Vagina (tissue), 2 donors: Measurements from ENCODE around the gene UHRF1. TPM values are rescaled to one million over a fixed set of nuclear protein-coding genes. Genes with fewer than 3 reads are reported as not detected.

Source experiments
- DNase-seq, 2 donors: peaks; one replicate each; pipeline ENCODE4 v3.0.0-alpha.2; 2017; ENCODE audit errors: extremely low spot score in 2 of 2
- H3K27ac ChIP-seq: fragments of 200-600 bp; sonication (generic); one replicate; pipeline ENCODE4 v1.5.1; 2019
- H3K27me3 ChIP-seq: fragments of 200-600 bp; sonication (generic); one replicate; pipeline ENCODE4 v1.5.1; 2019
- H3K36me3 ChIP-seq, 2 donors: fragments of 200-600 bp; sonication (generic); one replicate each; pipeline ENCODE4 v1.5.1; 2017 to 2019
- H3K4me1 ChIP-seq: fragments of 200-600 bp; sonication (generic); one replicate; pipeline ENCODE4 v1.5.1; 2019
- H3K4me3 ChIP-seq, 2 donors: fragments of 200-600 bp; sonication (generic); 1 replicate in 1 of 2; 2 replicates in 1 of 2; pipeline ENCODE4 v1.5.1; 2016 to 2019
- H3K9me3 ChIP-seq: fragments of 200-600 bp; sonication (generic); one replicate; pipeline ENCODE4 v1.5.1; 2019
- POLR2A ChIP-seq, 2 donors: fragments of 450-650 bp; IDR thresholded peaks; one replicate each; pipeline ENCODE4 v1.6.1; 2017; ENCODE audit warnings: antibody characterized with exemption in 2 of 2, mild to moderate bottlenecking in 2 of 2, moderate library complexity in 2 of 2
- POLR2AphosphoS5 ChIP-seq, 2 donors: sonication (generic); formaldehyde crosslinking; IDR thresholded peaks; one replicate each; pipeline ENCODE4 v1.9.0; 2017; ENCODE audit warnings: antibody characterized with exemption in 2 of 2, mild to moderate bottlenecking in 2 of 2, low read depth in 1 of 2; ENCODE audit not compliant: insufficient read depth in 1 of 2
- intact Hi-C: fragments of 100-400 bp; cut with DNase I; formaldehyde crosslinking; loops from one replicate; pipeline ENCODE4 v1.15.1; 2023
- total RNA-seq: library from RNA; depleted of rRNA; stranded (reverse); fragments of >200 nt; gene quantifications from one replicate; pipeline ENCODE4 v1.2.3, GENCODE V29; 2016
- TF ChIP-seq, protein P1 (sequence below), 3 experiments: fragments of 450-650 bp in 2 of 3; fragments of 200-600 bp in 1 of 3; sonication (generic) in 1 of 3; IDR thresholded peaks; one replicate each; pipeline ENCODE4 v1.5.1; 2017 to 2019; ENCODE audit warnings: antibody characterized with exemption in 3 of 3, mild to moderate bottlenecking in 2 of 3, moderate library complexity in 2 of 3

Gene UHRF1
- total RNA-seq, 1 donor from 2014 or later: 2.0 TPM

DNA sequence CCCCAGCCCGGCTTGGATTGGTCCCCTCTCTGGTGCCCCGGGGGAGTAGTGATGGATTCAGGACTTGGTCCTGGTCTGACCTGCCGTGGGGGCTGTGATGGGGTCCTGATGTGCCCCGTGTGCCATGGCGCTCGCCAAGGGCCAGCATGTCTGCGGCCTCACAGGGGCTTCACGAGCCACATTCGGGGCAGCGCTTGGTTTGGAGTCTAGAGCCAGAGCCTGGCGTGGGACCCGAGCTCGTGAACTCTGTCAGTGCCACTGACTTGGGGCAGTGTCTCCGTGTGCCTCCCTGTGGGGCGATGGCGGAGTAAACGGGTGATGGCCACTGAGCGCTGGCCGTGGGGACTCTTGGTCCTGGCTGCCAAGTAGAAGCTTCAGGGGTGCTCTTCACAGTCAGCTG lies 76.8 kb downstream of the UHRF1 start:
- Histone ChIP-seq H3K27ac (peak overlapping the region; percentile 69), H3K36me3 (no peaks in the 10 kb centered on the region), H3K4me1 (peaks cover 89% of the 10 kb centered on the region), H3K4me3 (no peak overlapping the region), H3K27me3 (no peaks in the 10 kb centered on the region), H3K9me3 (no peaks in the 10 kb centered on the region)
- intact Hi-C loops: no loop called here
- TF ChIP-seq POLR2AphosphoS5 (IDR thresholded peaks at IDR 0.05; ENCODE audit: insufficient read depth in 1 of 2, low read depth in 1 of 2) (no peak), POLR2A (IDR thresholded peaks at IDR 0.05) (no peak)
- TF ChIP-seq, protein P1, sequence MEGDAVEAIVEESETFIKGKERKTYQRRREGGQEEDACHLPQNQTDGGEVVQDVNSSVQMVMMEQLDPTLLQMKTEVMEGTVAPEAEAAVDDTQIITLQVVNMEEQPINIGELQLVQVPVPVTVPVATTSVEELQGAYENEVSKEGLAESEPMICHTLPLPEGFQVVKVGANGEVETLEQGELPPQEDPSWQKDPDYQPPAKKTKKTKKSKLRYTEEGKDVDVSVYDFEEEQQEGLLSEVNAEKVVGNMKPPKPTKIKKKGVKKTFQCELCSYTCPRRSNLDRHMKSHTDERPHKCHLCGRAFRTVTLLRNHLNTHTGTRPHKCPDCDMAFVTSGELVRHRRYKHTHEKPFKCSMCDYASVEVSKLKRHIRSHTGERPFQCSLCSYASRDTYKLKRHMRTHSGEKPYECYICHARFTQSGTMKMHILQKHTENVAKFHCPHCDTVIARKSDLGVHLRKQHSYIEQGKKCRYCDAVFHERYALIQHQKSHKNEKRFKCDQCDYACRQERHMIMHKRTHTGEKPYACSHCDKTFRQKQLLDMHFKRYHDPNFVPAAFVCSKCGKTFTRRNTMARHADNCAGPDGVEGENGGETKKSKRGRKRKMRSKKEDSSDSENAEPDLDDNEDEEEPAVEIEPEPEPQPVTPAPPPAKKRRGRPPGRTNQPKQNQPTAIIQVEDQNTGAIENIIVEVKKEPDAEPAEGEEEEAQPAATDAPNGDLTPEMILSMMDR (IDR thresholded peaks at IDR 0.05): no peak
- no peak for DNase-seq

DNA sequence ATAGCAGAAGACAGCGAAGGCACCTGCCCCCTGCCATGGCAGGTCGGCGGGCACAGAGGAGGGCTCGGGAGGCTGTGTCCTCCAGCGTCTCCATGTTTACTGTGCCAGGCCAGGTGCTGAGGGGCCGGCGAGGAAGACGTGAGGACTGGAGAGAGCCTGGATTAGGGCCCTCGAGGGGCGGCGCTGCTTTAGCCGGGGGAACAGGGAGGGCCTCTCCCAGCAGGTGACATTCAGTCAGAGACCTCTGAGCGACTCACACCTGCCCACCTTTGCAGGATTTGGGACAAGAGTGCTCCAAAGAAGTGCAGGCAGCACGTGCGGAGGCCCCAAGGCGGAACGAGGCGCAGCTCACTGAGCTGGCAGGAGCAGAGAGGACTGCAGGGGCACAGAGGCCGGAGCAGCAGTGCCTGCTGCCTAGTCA lies 77.2 kb downstream of the UHRF1 start:
- TF ChIP-seq POLR2AphosphoS5 (IDR thresholded peaks at IDR 0.05; ENCODE audit: insufficient read depth in 1 of 2, low read depth in 1 of 2) (no peak), POLR2A (IDR thresholded peaks at IDR 0.05) (no peak)
- TF ChIP-seq, protein P1 (IDR thresholded peaks at IDR 0.05): no peak
- H3K36me3 ChIP-seq: no peaks in the 10 kb centered on the region
- no peaks in the 10 kb centered on the region for H3K9me3 ChIP-seq
- DNase-seq: no peak
- H3K4me3 ChIP-seq: no peak overlapping the region
- no peaks in the 10 kb centered on the region for H3K27me3 ChIP-seq
- H3K27ac ChIP-seq: peak overlapping the region; percentile 69
- peaks cover 84% of the 10 kb centered on the region for H3K4me1 ChIP-seq
- intact Hi-C loops: no loop called here

DNA sequence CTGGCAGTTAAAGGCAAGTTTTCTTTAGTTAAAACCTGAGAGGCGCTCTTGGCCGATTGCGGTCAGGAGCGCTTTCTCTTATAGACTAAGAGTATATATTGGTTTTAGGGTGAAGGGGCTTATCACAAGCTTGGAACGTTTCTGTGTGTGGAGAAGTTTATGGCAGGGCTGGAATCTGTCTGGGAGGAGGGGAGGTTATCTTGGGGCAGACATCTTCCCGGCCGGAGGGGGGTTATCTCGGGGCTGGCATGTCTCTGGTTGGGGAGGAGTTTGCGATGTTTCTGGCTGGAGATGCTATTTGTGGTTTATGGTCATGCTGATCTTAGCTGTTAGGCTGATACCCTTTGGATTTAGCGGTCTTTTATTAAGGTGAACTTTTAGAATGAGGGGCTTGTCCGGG lies 78.0 kb downstream of the UHRF1 start:
- Histone ChIP-seq H3K36me3 (no peaks in the 10 kb centered on the region), H3K9me3 (no peaks in the 10 kb centered on the region), H3K4me1 (peaks cover 78% of the 10 kb centered on the region), H3K4me3 (peak overlapping the region in 1 of 2 donors; percentile 17), H3K27me3 (no peaks in the 10 kb centered on the region), H3K27ac (peak overlapping the region; percentile 79)
- intact Hi-C loops: no loop called here
- DNase-seq: no peak
- TF ChIP-seq POLR2AphosphoS5 (IDR thresholded peaks at IDR 0.05; ENCODE audit: insufficient read depth in 1 of 2, low read depth in 1 of 2): no peak
- TF ChIP-seq, protein P1 (IDR thresholded peaks at IDR 0.05): no peak
- no peak for TF ChIP-seq POLR2A (IDR thresholded peaks at IDR 0.05)

DNA sequence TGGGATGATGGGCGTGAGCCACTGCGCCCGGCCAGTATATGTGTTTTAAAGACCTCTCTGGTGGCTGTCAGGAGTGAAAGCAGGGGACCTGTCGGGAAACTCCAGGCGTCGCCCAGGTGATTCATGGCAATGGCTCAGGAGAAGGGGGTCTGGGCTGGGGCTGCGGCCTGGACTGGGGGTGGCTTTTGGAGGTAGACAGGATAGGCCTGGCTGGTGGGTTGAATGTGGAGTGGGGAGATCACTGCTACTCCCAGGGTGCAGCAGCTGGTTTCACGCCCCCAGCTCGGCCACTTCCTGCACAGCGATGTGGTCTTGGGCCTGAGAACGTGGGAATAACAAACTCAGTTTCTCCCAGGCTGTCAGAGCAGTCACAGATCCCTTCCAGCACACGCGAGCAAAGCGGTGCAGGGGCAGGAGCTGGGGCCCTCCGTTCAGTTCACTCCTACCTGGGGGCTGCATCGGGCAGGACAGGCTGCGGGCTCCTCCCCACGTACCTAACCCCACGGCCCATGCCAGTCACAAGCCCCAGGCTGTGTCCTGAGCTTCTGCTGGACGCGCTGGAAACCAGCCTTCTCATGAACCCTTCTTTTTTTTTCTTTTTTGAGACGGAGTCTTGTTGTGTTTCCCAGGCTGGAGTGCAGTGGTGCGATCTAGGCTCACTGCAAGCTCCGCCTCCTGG lies 78.5 kb downstream of the UHRF1 start:
- TF ChIP-seq POLR2AphosphoS5 (IDR thresholded peaks at IDR 0.05; ENCODE audit: insufficient read depth in 1 of 2, low read depth in 1 of 2) (no peak), POLR2A (IDR thresholded peaks at IDR 0.05) (no peak)
- TF ChIP-seq, protein P1 (IDR thresholded peaks at IDR 0.05): no peak
- Histone ChIP-seq H3K27ac (peak overlapping the region; percentile 79), H3K4me1 (peaks cover 78% of the 10 kb centered on the region), H3K9me3 (no peaks in the 10 kb centered on the region), H3K27me3 (no peaks in the 10 kb centered on the region), H3K36me3 (no peaks in the 10 kb centered on the region), H3K4me3 (peak overlapping the region in 1 of 2 donors; percentile 17)
- intact Hi-C loops: no loop called here
- no peak for DNase-seq

DNA sequence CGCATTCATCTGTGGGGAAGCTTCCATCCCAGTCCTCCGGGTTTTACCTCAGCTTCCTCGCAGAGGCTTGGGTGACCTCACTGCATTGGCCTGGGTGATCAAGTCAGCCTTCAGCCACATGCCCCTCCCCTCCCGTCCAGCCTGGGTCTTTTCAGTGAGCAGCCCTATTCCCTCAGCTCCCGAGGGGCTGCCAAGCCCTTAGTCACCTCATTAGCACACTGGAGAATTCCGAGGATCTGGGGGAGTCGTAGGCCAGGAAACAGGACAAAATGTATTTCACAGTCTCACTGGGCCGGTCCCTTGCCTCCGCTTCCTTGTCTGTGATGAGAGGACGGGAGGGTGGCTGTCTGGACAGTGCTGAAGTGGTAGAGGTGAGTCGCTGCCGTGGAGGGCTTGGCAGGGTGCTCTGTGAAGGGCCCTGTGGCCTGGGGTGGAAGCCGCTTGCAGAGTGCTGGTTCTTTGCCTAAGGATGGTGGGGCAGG lies 79.5 kb downstream of the UHRF1 start:
- H3K4me1 ChIP-seq: peaks cover 70% of the 10 kb centered on the region
- intact Hi-C loops: no loop called here

More for the DNA sequence above, 79.5 kb downstream of the UHRF1 start:
- Histone ChIP-seq H3K27ac (peak overlapping the region; percentile 79), H3K4me3 (peak overlapping the region; percentile 5 to 31), H3K36me3 (no peaks in the 10 kb centered on the region), H3K9me3 (no peaks in the 10 kb centered on the region), H3K27me3 (no peaks in the 10 kb centered on the region)
- DNase-seq: no peak
- peak in 1 of 2 donors; percentile 82 for TF ChIP-seq POLR2AphosphoS5 (IDR thresholded peaks at IDR 0.05; ENCODE audit: insufficient read depth in 1 of 2, low read depth in 1 of 2)
- TF ChIP-seq, protein P1 (IDR thresholded peaks at IDR 0.05): no peak
